HepG2 (cell line): ENCODE measurements around the gene ROPN1B. TPM values are rescaled to one million over a fixed set of nuclear protein-coding genes. Genes with fewer than 3 reads are reported as not detected.
"Not testable (repeated sequence)": the region's sequence is repeated elsewhere in the genome, so short reads cannot be mapped to it uniquely, and the experiment has no call there.

Experiments
- ATAC-seq: fragments of 200-7000 bp; cut with Tn5 transposase; 3 replicates; pipeline ENCODE4 v1.9.1; 2020; ENCODE audit warnings: mild to moderate bottlenecking, moderate library complexity
- Bru-seq: library from RNA; stranded (reverse); fragments of 400-500 nt; gene quantifications from one replicate; lab custom pipeline; 2021; lab: Mats Ljungman, UMichigan
- BruChase-seq, 2 experiments: library from RNA; stranded (reverse); fragments of 400-500 nt; gene quantifications; one replicate each; lab custom pipeline; 2021; lab: Mats Ljungman, UMichigan
- BruUV-seq: library from RNA; stranded (reverse); fragments of 400-500 nt; replicated peaks from 2 replicates; lab custom pipeline; 2021; lab: Mats Ljungman, UMichigan
- CTCF ChIA-PET: fragments of 300-600 bp; formaldehyde crosslinking; extraction: SDS; loops from one replicate; lab custom pipeline; 2021; ENCODE audit warnings: low total read pairs, inconsistent platforms, low intra/inter-chr PET ratio; lab: Yijun Ruan, JAX
- POLR2A ChIA-PET: fragments of 350-600 bp; sonication (Branson Sonifier 250); formaldehyde crosslinking; loops from one replicate; lab custom pipeline; 2020; ENCODE audit warnings: antibody characterized with exemption, inconsistent platforms; lab: Yijun Ruan, JAX
- DNase-seq: peaks from one replicate; pipeline ENCODE4 v3.0.0-alpha.2; 2015; ENCODE audit warnings: low spot score
- FAIRE-seq: peaks from 3 replicates; lab custom pipeline; 2011; peaks lifted over from hg19 to GRCh38; lab: Jason Lieb, UNC
- H2AFZ ChIP-seq: one replicate; pipeline ENCODE4 v1.6.1; 2011; ENCODE audit warnings: low read length, inconsistent platforms
- H3K27ac ChIP-seq: fragments of 300-600 bp; 3 replicates; pipeline ENCODE4 v1.8.0; 2011; ENCODE audit warnings: mixed run types, mild to moderate bottlenecking, mixed read lengths, low read length, inconsistent platforms; ENCODE audit not compliant: insufficient read depth; ENCODE audit errors: extremely low read length
- H3K27me3 ChIP-seq, 2 experiments: fragments of 200-600 bp in 1 of 2; 2 replicates in 1 of 2; 3 replicates in 1 of 2; pipeline versions ENCODE4 v1.6.0 to v1.8.0; 2011; ENCODE audit warnings: low read length in 2 of 2, mild to moderate bottlenecking in 2 of 2, moderate library complexity in 2 of 2, inconsistent platforms in 1 of 2; ENCODE audit not compliant: insufficient read depth in 2 of 2, control insufficient read depth in 1 of 2
- H3K36me3 ChIP-seq, 2 experiments: fragments of 200-600 bp in 1 of 2; replicated peaks in 1 of 2; 2 replicates in 1 of 2; 3 replicates in 1 of 2; pipeline versions ENCODE4 v1.5.1 to v1.8.0; 2011; ENCODE audit warnings: low read length in 2 of 2, inconsistent platforms in 1 of 2; ENCODE audit not compliant: insufficient read depth in 2 of 2, control insufficient read depth in 1 of 2
- H3K4me1 ChIP-seq: 2 replicates; pipeline ENCODE4 v1.5.1; 2012; ENCODE audit warnings: low read length, inconsistent platforms; ENCODE audit not compliant: insufficient read depth
- H3K4me2 ChIP-seq: 2 replicates; pipeline ENCODE4 v1.6.0; 2011; ENCODE audit warnings: low read depth, low read length, inconsistent platforms
- H3K4me3 ChIP-seq, 3 experiments: fragments of 200-600 bp in 1 of 3; sonication (generic), shearing (Covaris generic) in 1 of 3; replicated peaks in 1 of 3; 2 replicates each; pipeline ENCODE4 v1.5.1; 2011 to 2016; ENCODE audit warnings: low read length in 3 of 3, inconsistent platforms in 2 of 3, low read depth in 2 of 3, mild to moderate bottlenecking in 2 of 3, control low read depth in 1 of 3, mixed read lengths in 1 of 3; ENCODE audit not compliant: insufficient read depth in 1 of 3
- H3K79me2 ChIP-seq: one replicate; pipeline ENCODE4 v1.6.1; 2011; ENCODE audit warnings: low read length, inconsistent platforms; ENCODE audit not compliant: insufficient read depth
- H3K9ac ChIP-seq: 2 replicates; pipeline ENCODE4 v1.6.0; 2011; ENCODE audit warnings: mild to moderate bottlenecking, low read depth, low read length, inconsistent platforms; ENCODE audit not compliant: insufficient read depth
- H3K9me3 ChIP-seq: 2 replicates; pipeline ENCODE4 v1.5.1; 2012; ENCODE audit warnings: mild to moderate bottlenecking, low read length
- H4K20me1 ChIP-seq: 2 replicates; pipeline ENCODE4 v1.6.0; 2011; ENCODE audit warnings: inconsistent platforms, mild to moderate bottlenecking, low read length, moderate library complexity; ENCODE audit not compliant: insufficient read depth
- WGBS: methylation state at CpG from one replicate; pipeline ENCODE4 v1.1.6; 2017; ENCODE audit warnings: low lambda C conversion rate; 5-methylcytosine and 5-hydroxymethylcytosine counted together
- in situ Hi-C: cut with HindIII; loops from 2 replicates; pipeline ENCODE4 v1.10.0; 2017; ENCODE audit warnings: low pct_unique_long_range_greater_than_20kb; ENCODE audit not compliant: extremely low pct_ligation_motif_present
- intact Hi-C: fragments of 100-400 bp; cut with micrococcal nuclease; formaldehyde crosslinking; loops from one replicate; pipeline ENCODE4 v1.10.0; 2022; ENCODE audit not compliant: unreplicated experiment
- long read RNA-seq, 2 experiments: library from RNA in 1 of 2; library from polyadenylated mRNA in 1 of 2; stranded (forward) in 1 of 2; unstranded in 1 of 2; transcript quantifications; one replicate each; pipeline ENCODE4 v2.0.0, GENCODE V29; 2019 to 2022
- polyA minus RNA-seq, 3 experiments: library from RNA; depleted of rRNA, polyadenylated mRNA; stranded (reverse); fragments of >200 nt; gene quantifications; 2 replicates each; pipeline ENCODE4 v1.2.3, GENCODE V29; 2011; ENCODE audit warnings: low replicate concordance in 1 of 3
- polyA plus RNA-seq, 8 experiments: library from polyadenylated mRNA; depleted of rRNA in 3 of 8; stranded (reverse) in 7 of 8; unstranded in 1 of 8; fragments of >200 nt; fragmentation: Illumina TruSeq in 4 of 8; extraction: Trizol in 4 of 8; gene quantifications; 2 replicates each; pipeline versions ENCODE4 v1.2.1 to v1.2.3, GENCODE V29; 2011 to 2016; ENCODE audit warnings: low read depth in 4 of 8, missing spikeins in 1 of 8, mixed read lengths in 1 of 8; ENCODE audit not compliant: insufficient read depth in 1 of 8
- total RNA-seq, 5 experiments: library from RNA; depleted of rRNA; stranded (reverse); fragments of >200 nt; fragmentation: Illumina TruSeq; extraction: Trizol; gene quantifications; 2 replicates each; pipeline ENCODE4 v1.2.3, GENCODE V29; 2016; ENCODE audit warnings: low read depth in 1 of 5

Gene ROPN1B
- not detected in 2 replicates for total RNA-seq (2016; rRNA removed; fragmentation: Illumina TruSeq; extraction: Trizol)
- not detected in 2 replicates for total RNA-seq (2016; cell fraction: cytosol; rRNA removed; fragmentation: Illumina TruSeq; extraction: Trizol; ENCODE audit: low read depth)
- total RNA-seq (2016; cell fraction: insoluble cytoplasmic fraction; rRNA removed; fragmentation: Illumina TruSeq; extraction: Trizol), result not detected in 2 replicates
- not detected in 2 replicates for total RNA-seq (2016; cell fraction: membrane; rRNA removed; fragmentation: Illumina TruSeq; extraction: Trizol)
- not detected in 2 replicates for total RNA-seq (2016; cell fraction: nucleus; rRNA removed; fragmentation: Illumina TruSeq; extraction: Trizol)
- polyA plus RNA-seq (2011; rRNA removed), result not detected in 2 replicates
- not detected in 2 replicates for polyA plus RNA-seq (2011; cell fraction: cytosol; rRNA removed)
- not detected in 2 replicates for polyA plus RNA-seq (2011; cell fraction: nucleus; rRNA removed)
- polyA plus RNA-seq (2012), result 0.12 TPM in 1 of 2 replicates, not detected in the other
- not detected in 2 replicates for polyA plus RNA-seq (2016; cell fraction: cytosol; fragmentation: Illumina TruSeq; extraction: Trizol; ENCODE audit: low read depth)
- not detected in 2 replicates for polyA plus RNA-seq (2016; cell fraction: insoluble cytoplasmic fraction; fragmentation: Illumina TruSeq; extraction: Trizol; ENCODE audit: low read depth)
- polyA plus RNA-seq (2016; cell fraction: membrane; fragmentation: Illumina TruSeq; extraction: Trizol; ENCODE audit: low read depth), result not detected in 2 replicates
- polyA plus RNA-seq (2016; cell fraction: nucleus; fragmentation: Illumina TruSeq; extraction: Trizol; ENCODE audit: insufficient read depth, low read depth), result not detected in 2 replicates
- polyA minus RNA-seq (2011; rRNA and poly(A)+ RNA removed; ENCODE audit: low replicate concordance), result 0.26 TPM in 1 of 2 replicates, not detected in the other
- not detected in 2 replicates for polyA minus RNA-seq (2011; cell fraction: cytosol; rRNA and poly(A)+ RNA removed)
- polyA minus RNA-seq (2011; cell fraction: nucleus; rRNA and poly(A)+ RNA removed), result not detected in 2 replicates
- percentile 7 among the genes with signal in this experiment for Bru-seq, nascent RNA
- not detected for BruChase-seq, experiment 1, labeled RNA remaining after a 6-hour chase
- BruChase-seq, experiment 2, labeled RNA remaining after a 2-hour chase, result not detected
- long read RNA-seq, experiment 1, result 0 reads
- long read RNA-seq, experiment 2, result 0 reads

DNA sequence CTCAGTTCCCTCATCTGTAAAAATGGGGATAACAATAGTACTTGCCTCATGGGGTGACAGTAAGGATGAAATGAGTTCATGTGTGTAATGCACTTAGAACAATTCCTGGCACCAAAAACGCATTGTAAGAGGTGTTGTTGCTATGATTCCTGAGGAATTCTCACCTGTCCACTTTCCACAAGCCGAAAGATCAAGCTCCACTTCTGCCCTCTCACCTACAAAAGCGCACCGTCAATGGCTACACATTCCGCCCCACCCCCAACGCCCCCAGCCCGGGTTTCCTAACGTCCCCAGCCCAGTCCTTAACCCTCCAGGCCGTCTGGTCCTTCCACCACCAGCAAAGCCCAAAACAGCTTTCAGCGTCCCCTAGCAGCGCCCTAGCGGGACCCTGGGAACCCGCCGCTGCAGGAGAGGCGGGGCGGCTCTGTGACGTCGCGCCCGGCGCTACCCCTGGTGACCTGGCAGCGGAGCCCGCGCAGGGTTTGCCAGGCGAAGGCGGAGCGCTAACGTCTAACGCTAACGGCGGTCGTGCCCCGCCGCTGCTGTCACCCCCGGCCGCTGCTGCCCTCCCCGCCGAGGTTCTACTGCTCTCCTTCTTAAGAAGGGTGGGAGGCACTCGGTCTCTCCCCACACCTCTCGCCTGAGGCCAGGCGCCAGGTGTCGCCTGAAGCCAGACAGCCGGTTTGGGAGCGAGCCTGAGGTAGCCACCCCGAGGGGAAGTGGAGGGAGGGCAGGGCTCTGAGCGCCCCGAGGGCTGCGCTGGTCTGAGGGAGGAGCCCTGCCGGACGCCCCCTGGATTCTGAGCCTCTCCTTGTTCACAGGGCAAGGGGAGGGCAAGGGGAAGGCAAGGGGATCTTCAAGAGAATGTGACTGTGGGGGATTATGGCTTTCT is at the start of gene ROPN1B:
TSS of gene ROPN1B (plus strand) at position 478 of the 892 bp plus-strand sequence. CDS start 2,877 bp downstream, outside the sequence.
- H4K20me1 ChIP-seq, BruUV-seq, H3K27ac ChIP-seq, DNase-seq, H3K79me2 ChIP-seq, H3K4me2 ChIP-seq, POLR2A ChIA-PET, in situ Hi-C loops, intact Hi-C loops, CTCF ChIA-PET, H3K27me3 ChIP-seq, H3K9me3 ChIP-seq, H3K4me1 ChIP-seq, H3K4me3 ChIP-seq, H3K36me3 ChIP-seq, H3K9ac ChIP-seq, H2AFZ ChIP-seq: not testable (repeated sequence)
- 0% methylated on average over 2 of the region's 50 CpGs for WGBS
- ATAC-seq, result peak; percentile 86
- FAIRE-seq, result peak; percentile 15

DNA sequence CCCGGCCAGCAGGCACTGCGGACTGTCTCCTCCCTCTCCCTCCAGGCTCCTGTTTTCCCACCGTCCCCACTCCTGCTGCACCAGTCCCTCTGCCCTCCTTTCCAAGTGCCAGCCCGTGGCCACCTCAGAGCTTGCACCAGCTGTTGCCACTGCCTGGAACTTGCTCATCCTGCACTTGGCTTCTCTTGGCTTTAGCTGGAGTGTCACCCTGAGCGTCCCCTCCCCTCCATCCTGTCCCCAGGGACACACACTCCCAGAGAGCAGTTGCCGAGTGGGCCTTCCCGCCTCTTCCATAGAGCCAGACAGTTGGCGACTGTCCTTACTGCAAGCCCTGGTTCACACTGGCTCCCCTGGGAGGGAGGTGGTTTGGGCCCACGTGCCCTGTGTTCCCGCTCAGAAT is 48.8 kb upstream of the ROPN1B start:
- H3K79me2 ChIP-seq, H3K27me3 ChIP-seq, POLR2A ChIA-PET, DNase-seq, H3K4me1 ChIP-seq, H3K27ac ChIP-seq, in situ Hi-C loops, intact Hi-C loops, ATAC-seq, H3K4me2 ChIP-seq, H2AFZ ChIP-seq, CTCF ChIA-PET, BruUV-seq, H4K20me1 ChIP-seq, H3K9me3 ChIP-seq, H3K4me3 ChIP-seq, FAIRE-seq, H3K36me3 ChIP-seq, H3K9ac ChIP-seq: not testable (repeated sequence)
- 68% methylated on average over 9 of the region's 10 CpGs for whole genome bisulfite sequencing

- FAIRE-seq, ATAC-seq, H3K9me3 ChIP-seq, H3K4me2 ChIP-seq, CTCF ChIA-PET, H4K20me1 ChIP-seq, H3K36me3 ChIP-seq, H3K9ac ChIP-seq, BruUV-seq, H3K27me3 ChIP-seq, H3K4me3 ChIP-seq, H3K4me1 ChIP-seq, DNase-seq, in situ Hi-C loops, H3K79me2 ChIP-seq, intact Hi-C loops, H2AFZ ChIP-seq, H3K27ac ChIP-seq, POLR2A ChIA-PET: not testable (repeated sequence)
- WGBS, result 91% methylated on average over 6 of the region's 14 CpGs
Observed at GRCh38 chr3:125920751-125921279, 48.2 kb upstream of the ROPN1B start.
